Right lobe of liver (tissue), 6 donors: ENCODE results near the gene LAMB3. TPM values are rescaled to one million over a fixed set of nuclear protein-coding genes. Genes with fewer than 3 reads are reported as not detected.
A peak's percentile ranks its signal among the peaks of the same experiment; 100 is the strongest.

ENCODE experiments used
- ATAC-seq, 4 donors: fragments of 200-7000 bp; cut with Tn5 transposase; one replicate each; pipeline ENCODE4 v1.9.1; 2020; ENCODE audit warnings: mild to moderate bottlenecking in 4 of 4, moderate library complexity in 4 of 4
- DNase-seq, 3 donors: peaks; one replicate each; pipeline ENCODE4 v3.0.0-alpha.2; 2020
- H3K27ac ChIP-seq, 3 donors: fragments of 200-600 bp; one replicate each; pipeline ENCODE4 v1.8.0; 2022
- H3K27me3 ChIP-seq, 2 donors: fragments of 200-600 bp; one replicate each; pipeline ENCODE4 v1.8.0; 2022
- H3K36me3 ChIP-seq, 4 donors: fragments of 200-600 bp; sonication (generic) in 1 of 4; one replicate each; pipeline versions ENCODE4 v1.5.1 to v1.8.0; 2017 to 2022; ENCODE audit warnings: control low read depth in 1 of 4
- H3K4me1 ChIP-seq, 4 donors: fragments of 200-600 bp; sonication (generic) in 1 of 4; one replicate each; pipeline versions ENCODE4 v1.5.1 to v1.8.0; 2017 to 2022; ENCODE audit warnings: control low read depth in 1 of 4
- H3K4me3 ChIP-seq, 3 donors: fragments of 200-600 bp; one replicate each; pipeline ENCODE4 v1.8.0; 2022
- H3K9me3 ChIP-seq, 4 donors: fragments of 200-600 bp; sonication (generic) in 1 of 4; one replicate each; pipeline versions ENCODE4 v1.5.1 to v1.8.0; 2017 to 2022; ENCODE audit warnings: control low read depth in 1 of 4
- POLR2A ChIP-seq: fragments of 450-650 bp; IDR thresholded peaks from one replicate; pipeline ENCODE4 v1.6.1; 2017; ENCODE audit warnings: antibody characterized with exemption, mild to moderate bottlenecking
- WGBS: methylation state at CpG from one replicate; pipeline ENCODE4 v1.1.6; 2018; ENCODE audit warnings: low coverage, low lambda C conversion rate; ENCODE audit not compliant: insufficient coverage; ENCODE audit errors: missing lambda C conversion rate; 5-methylcytosine and 5-hydroxymethylcytosine counted together
- intact Hi-C, 2 donors: fragments of 100-400 bp; cut with DNase I; formaldehyde crosslinking; loops; one replicate each; pipeline versions ENCODE4 v1.11.2 to v1.14.1; 2022
- total RNA-seq, 6 experiments: library from RNA; depleted of rRNA in 2 of 6; stranded (reverse); fragments of >200 nt in 2 of 6; fragmentation: NEBNext Ultra II Directional in 3 of 6; extraction: Animal tissue kit (Norgen Biotek cat#: 25700) in 3 of 6; gene quantifications; one replicate each; pipeline versions ENCODE4 v1.1.0 to v1.2.4, GENCODE V29; 2016 to 2023
- TF ChIP-seq, protein P1 (sequence below), 4 donors: fragments of 200-600 bp in 3 of 4; fragments of 450-650 bp in 1 of 4; IDR thresholded peaks; one replicate each; pipeline versions ENCODE4 v1.5.1 to v1.8.0; 2016 to 2022; ENCODE audit warnings: antibody characterized with exemption in 4 of 4, mild to moderate bottlenecking in 2 of 4
- donor health status: DM: no; HTN: yes; CAD: no.
- donor health status: DM: no; HTN: no; CAD: no.
- donor health status: DM: no; HTN: no; CAD: no.
- donor health status: DM: no; HTN: yes; CAD: no.
- donor health status: DM: no; HTN: yes; CAD: no.

The LAMB3 gene
- total RNA-seq, 6 experiments from 2014 or later = 5.0 to 14.6 (median 8.4) TPM

DNA sequence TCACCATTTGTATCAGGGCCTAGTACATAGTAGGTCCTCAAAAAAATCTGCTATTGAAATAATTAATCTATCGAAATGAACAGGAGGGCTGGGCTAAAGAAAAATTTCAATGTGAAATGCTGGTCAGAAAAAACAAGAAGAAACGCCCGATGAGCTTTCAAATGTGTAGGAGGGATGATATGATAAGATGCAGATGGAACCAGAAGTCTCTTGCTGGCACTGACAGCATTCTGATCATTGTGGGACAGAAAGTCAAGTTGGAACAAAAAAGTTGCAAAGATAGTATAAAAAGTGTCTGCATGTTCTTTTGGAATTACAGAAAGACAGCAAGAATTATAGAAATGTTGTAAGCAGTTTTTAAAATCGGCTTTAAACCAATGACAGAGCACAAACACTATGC is 34.1 kb upstream of the LAMB3 start:
- no peaks in the 10 kb centered on the region for H3K27me3 ChIP-seq
- no peak for DNase-seq
- H3K36me3 ChIP-seq = no peaks in the 10 kb centered on the region
- H3K4me3 ChIP-seq = no peak overlapping the region
- no peak for ATAC-seq
- no peaks in the 10 kb centered on the region for H3K4me1 ChIP-seq
- TF ChIP-seq, protein P1, sequence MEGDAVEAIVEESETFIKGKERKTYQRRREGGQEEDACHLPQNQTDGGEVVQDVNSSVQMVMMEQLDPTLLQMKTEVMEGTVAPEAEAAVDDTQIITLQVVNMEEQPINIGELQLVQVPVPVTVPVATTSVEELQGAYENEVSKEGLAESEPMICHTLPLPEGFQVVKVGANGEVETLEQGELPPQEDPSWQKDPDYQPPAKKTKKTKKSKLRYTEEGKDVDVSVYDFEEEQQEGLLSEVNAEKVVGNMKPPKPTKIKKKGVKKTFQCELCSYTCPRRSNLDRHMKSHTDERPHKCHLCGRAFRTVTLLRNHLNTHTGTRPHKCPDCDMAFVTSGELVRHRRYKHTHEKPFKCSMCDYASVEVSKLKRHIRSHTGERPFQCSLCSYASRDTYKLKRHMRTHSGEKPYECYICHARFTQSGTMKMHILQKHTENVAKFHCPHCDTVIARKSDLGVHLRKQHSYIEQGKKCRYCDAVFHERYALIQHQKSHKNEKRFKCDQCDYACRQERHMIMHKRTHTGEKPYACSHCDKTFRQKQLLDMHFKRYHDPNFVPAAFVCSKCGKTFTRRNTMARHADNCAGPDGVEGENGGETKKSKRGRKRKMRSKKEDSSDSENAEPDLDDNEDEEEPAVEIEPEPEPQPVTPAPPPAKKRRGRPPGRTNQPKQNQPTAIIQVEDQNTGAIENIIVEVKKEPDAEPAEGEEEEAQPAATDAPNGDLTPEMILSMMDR (IDR thresholded peaks at IDR 0.05) = no peak
- no peak for TF ChIP-seq POLR2A
- intact Hi-C loops = loop anchor here (5.0 to 10.0 kb wide), 2 partner anchors 102 to 104 kb away; partner anchors contain the start of gene CAMK1G (in 2 of the 2)
- no peak overlapping the region for H3K27ac ChIP-seq
- no peaks in the 10 kb centered on the region for H3K9me3 ChIP-seq
- 67% methylated on average over 4 of the region's 4 CpGs for WGBS

DNA sequence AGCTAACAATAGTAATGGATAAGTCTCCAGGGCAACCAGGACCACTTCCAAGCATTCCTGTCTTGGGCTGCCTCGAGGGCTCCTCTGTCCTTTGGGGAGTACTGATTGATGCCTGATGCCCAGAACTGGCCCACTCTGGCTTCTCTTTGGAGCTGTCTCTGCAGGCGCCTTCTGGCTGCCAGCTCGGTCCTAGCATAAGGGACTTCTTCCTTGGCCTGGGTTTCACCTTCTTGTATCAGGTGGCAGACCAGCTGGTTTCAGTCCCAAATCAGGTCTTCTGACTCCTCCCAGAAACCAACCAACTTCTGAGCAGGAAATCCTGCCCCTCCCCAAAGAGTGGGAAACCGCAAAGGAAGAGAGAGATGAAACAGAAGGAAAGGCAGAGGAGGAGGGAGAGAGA is 33.6 kb upstream of the LAMB3 start:
- Histone ChIP-seq H3K27me3 (no peaks in the 10 kb centered on the region), H3K4me1 (no peaks in the 10 kb centered on the region), H3K4me3 (no peak overlapping the region), H3K36me3 (no peaks in the 10 kb centered on the region), H3K9me3 (no peaks in the 10 kb centered on the region), H3K27ac (no peak overlapping the region)
- TF ChIP-seq, protein P1 (IDR thresholded peaks at IDR 0.05) = no peak
- no peak for TF ChIP-seq POLR2A
- 58% methylated on average over 4 of the region's 4 CpGs for WGBS
- intact Hi-C loops = loop anchor here (5.0 to 10.0 kb wide), 2 partner anchors 101 to 104 kb away; partner anchors contain the start of gene CAMK1G (in 2 of the 2)
- no peak for ATAC-seq
- DNase-seq = no peak

DNA sequence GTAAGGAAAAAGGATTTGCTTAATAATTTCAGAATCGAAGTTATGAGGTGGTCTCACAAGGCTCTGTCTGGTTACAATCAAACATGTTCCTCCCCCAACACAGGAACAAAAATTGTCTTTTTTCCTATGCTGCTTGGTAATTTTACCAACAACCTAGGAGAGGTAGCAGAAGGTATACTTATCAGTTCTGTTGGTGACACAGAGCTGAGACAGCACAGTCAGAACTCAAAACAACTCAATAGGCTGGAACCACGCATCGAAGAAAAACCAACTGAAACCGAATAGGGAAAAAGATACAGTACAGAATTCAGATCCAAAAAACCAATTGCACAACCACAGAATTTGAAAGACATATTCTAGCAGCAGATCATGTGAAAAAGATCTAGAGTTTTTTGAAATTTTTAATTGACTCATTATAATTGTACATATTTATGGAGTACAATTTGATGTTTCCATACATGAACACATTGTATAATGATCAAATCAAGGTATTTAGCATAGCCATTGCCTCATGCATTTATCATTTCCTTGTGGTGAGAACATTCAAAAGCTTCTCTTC is 26.8 kb upstream of the LAMB3 start:
- no peak for TF ChIP-seq POLR2A
- TF ChIP-seq, protein P1 (IDR thresholded peaks at IDR 0.05) = no peak
- Histone ChIP-seq H3K27ac (no peak overlapping the region), H3K27me3 (no peaks in the 10 kb centered on the region), H3K36me3 (no peaks in the 10 kb centered on the region), H3K9me3 (no peaks in the 10 kb centered on the region), H3K4me1 (peaks cover 0 to 14% (median 4%) of the 10 kb centered on the region in 4 donors), H3K4me3 (no peak overlapping the region)
- DNase-seq (no peak), ATAC-seq (no peak)
- intact Hi-C loops = no loop called here
- WGBS = 30% methylated on average over 4 of the region's 4 CpGs

DNA sequence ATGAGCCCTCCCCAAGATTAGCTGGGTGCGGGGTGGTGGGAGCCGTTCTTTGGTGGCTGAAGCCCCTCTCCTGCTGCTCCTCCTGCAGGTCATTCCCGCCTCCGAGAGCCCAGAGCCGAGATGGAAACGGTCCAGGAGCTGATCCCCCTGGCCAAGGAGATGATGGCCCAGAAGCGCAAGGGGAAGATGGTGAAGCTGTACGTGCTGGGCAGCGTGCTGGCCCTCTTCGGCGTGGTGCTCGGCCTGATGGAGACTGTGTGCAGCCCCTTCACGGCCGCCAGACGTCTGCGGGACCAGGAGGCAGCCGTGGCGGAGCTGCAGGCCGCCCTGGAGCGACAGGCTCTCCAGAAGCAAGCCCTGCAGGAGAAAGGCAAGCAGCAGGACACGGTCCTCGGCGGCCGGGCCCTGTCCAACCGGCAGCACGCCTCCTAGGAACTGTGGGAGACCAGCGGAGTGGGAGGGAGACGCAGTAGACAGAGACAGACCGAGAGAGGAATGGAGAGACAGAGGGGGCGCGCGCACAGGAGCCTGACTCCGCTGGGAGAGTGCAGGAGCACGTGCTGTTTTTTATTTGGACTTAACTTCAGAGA is 23.4 kb upstream of the LAMB3 start:
- peaks cover 0 to 46% (median 20%) of the 10 kb centered on the region in 4 donors for H3K4me1 ChIP-seq
- peak; percentile 84 for TF ChIP-seq POLR2A
- TF ChIP-seq, protein P1 (IDR thresholded peaks at IDR 0.05) = no peak
- ATAC-seq (peak; percentile 10 to 34 (median 26)), DNase-seq (peak in 1 of 3 donors; percentile 62)
- H3K27ac ChIP-seq = peak overlapping the region; percentile 25 to 81 (median 66)
- intact Hi-C loops = no loop called here
- 6% methylated on average over 24 of the region's 34 CpGs for WGBS
- peak overlapping the region; percentile 51 to 86 (median 75) for H3K4me3 ChIP-seq
- H3K36me3 ChIP-seq = no peaks in the 10 kb centered on the region
- H3K27me3 ChIP-seq = no peaks in the 10 kb centered on the region
- no peaks in the 10 kb centered on the region for H3K9me3 ChIP-seq
